Tibial artery (tissue), 4 donors: ENCODE results near the gene TBXAS1.

Source experiments
- DNase-seq, 2 donors: peaks; one replicate each; pipeline ENCODE4 v3.0.0-alpha.2; 2019
- H3K27ac ChIP-seq, 2 donors: fragments of 200-600 bp; sonication (generic) in 1 of 2; 1 replicate in 1 of 2; 2 replicates in 1 of 2; pipeline ENCODE4 v1.5.1; 2018 to 2019; ENCODE audit warnings: mild to moderate bottlenecking in 1 of 2
- H3K27me3 ChIP-seq, 2 donors: fragments of 200-600 bp; sonication (generic) in 1 of 2; one replicate each; pipeline versions ENCODE4 v1.5.1 to v1.6.0; 2016 to 2019
- H3K36me3 ChIP-seq, 3 donors: fragments of 200-600 bp; sonication (generic) in 2 of 3; one replicate each; pipeline ENCODE4 v1.5.1; 2016 to 2019; ENCODE audit warnings: mild to moderate bottlenecking in 2 of 3
- H3K4me1 ChIP-seq, 4 donors: fragments of 200-600 bp; sonication (generic) in 2 of 4; 1 replicate in 3 of 4; 2 replicates in 1 of 4; pipeline ENCODE4 v1.5.1; 2016 to 2019
- H3K4me3 ChIP-seq, 2 donors: fragments of 200-600 bp; sonication (generic) in 1 of 2; 1 replicate in 1 of 2; 2 replicates in 1 of 2; pipeline ENCODE4 v1.5.1; 2018 to 2019; ENCODE audit warnings: mild to moderate bottlenecking in 2 of 2
- H3K9me3 ChIP-seq, 3 donors: fragments of 200-600 bp; sonication (generic) in 1 of 3; one replicate each; pipeline ENCODE4 v1.5.1; 2016 to 2019
- CTCF ChIP-seq, 2 experiments: fragments of 200-600 bp in 1 of 2; fragments of 450-650 bp in 1 of 2; IDR thresholded peaks; one replicate each; pipeline ENCODE4 v1.5.1; 2017 to 2019; ENCODE audit warnings: antibody characterized with exemption in 2 of 2, mild to moderate bottlenecking in 1 of 2, moderate library complexity in 1 of 2
- intact Hi-C: fragments of 100-400 bp; cut with DNase I; formaldehyde crosslinking; loops from one replicate; pipeline ENCODE4 v1.15.0; 2023; ENCODE audit warnings: low total_unique reads

TBXAS1 gene

GRCh38 chr7:139932531-139932930 is 103.5 kb downstream of the TBXAS1 start:
- Histone ChIP-seq H3K36me3 (no peaks in the 10 kb centered on the region), H3K9me3 (no peaks in the 10 kb centered on the region), H3K4me3 (no peak overlapping the region), H3K27ac (no peak overlapping the region), H3K4me1 (peaks cover 0 to 4% (median 0%) of the 10 kb centered on the region in 4 donors), H3K27me3 (no peaks in the 10 kb centered on the region)
- no peak for TF ChIP-seq CTCF (IDR thresholded peaks at IDR 0.05)
- DNase-seq, result no peak
- intact Hi-C loops, result no loop called here

DNA sequence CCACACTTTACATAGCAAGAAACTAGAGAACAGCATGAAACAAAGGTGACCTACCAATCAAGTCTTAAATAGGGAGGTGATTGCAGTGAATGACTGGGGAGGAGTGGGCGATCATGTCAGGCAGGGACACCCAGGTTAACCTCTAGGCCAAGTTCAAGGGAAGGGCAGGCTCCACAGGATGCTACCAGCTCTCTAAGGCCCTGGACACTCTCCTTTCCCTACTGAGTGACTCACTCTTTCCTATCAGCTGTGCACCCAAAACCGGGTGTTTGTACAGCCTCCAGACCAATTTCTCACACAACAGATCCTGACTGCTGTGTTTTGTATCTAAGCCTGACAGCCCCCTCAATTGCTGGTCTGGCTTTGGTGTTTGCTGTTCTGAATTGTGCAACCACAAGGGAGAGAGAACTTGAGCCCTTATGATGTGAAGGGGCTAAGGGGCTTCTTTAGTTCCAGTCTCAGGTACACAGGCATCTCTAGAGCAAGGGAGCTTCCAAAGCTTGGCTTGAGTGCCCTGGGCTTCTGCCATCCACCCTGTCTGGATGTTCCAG is 107.8 kb downstream of the TBXAS1 start:
- Histone ChIP-seq H3K36me3 (no peaks in the 10 kb centered on the region), H3K27ac (no peak overlapping the region), H3K9me3 (no peaks in the 10 kb centered on the region), H3K4me1 (peaks cover 0 to 4% (median 0%) of the 10 kb centered on the region in 4 donors), H3K4me3 (no peak overlapping the region), H3K27me3 (no peaks in the 10 kb centered on the region)
- intact Hi-C loops, result no loop called here
- no peak for DNase-seq
- no peak for TF ChIP-seq CTCF (IDR thresholded peaks at IDR 0.05)

DNA sequence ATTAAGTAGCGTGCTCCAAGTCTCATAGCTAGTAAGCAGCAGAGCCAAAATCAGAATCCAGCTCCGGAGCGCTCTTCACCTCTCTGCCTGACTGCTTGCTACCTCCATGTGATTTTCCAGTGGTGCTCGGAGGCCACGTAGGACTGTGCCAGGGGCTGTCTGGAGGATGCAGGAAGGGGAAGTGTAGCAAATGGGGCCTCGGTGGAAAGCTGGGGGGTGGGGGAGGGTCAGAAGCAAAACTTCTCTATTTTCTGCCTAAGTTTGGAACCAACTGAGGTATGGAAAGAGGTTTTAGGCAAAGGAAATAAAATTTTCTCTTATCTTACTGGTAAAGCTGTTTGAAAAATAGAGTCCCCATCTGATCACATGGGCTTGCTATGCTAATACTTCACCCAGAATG is 108.7 kb downstream of the TBXAS1 start:
- H3K27ac ChIP-seq, result no peak overlapping the region
- intact Hi-C loops, result no loop called here
- DNase-seq, result peak in 1 of 2 donors; percentile 45
- H3K9me3 ChIP-seq, result no peaks in the 10 kb centered on the region
- no peak overlapping the region for H3K4me3 ChIP-seq
- H3K4me1 ChIP-seq, result peaks cover 0 to 4% (median 0%) of the 10 kb centered on the region in 4 donors
- no peak for TF ChIP-seq CTCF (IDR thresholded peaks at IDR 0.05)
- H3K27me3 ChIP-seq, result no peaks in the 10 kb centered on the region
- H3K36me3 ChIP-seq, result no peaks in the 10 kb centered on the region

DNA sequence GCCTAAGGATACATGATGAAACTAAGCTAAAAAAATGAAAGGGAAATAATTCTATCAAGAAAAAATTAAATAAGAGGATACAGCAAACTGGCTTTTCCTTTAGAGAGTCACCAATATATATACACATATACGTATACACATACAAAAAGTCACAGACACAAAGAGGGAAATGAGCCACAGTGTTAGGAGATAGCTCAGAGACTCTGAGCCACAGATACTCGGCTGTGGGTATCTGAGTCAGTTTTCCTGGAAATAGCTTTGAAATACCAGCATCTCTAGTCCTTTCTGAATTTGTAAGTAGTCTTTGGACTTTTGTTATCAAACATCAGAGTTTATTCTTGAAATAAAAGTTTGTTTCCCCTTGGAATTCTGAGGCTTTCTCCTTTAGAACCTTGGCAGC is 111.8 kb downstream of the TBXAS1 start:
- DNase-seq, result no peak
- TF ChIP-seq CTCF (IDR thresholded peaks at IDR 0.05), result no peak
- intact Hi-C loops, result no loop called here
- Histone ChIP-seq H3K4me1 (peaks cover 0 to 4% (median 0%) of the 10 kb centered on the region in 4 donors), H3K27ac (no peak overlapping the region), H3K36me3 (no peaks in the 10 kb centered on the region), H3K9me3 (peaks cover 0 to 6% (median 3%) of the 10 kb centered on the region in 3 donors), H3K27me3 (no peaks in the 10 kb centered on the region), H3K4me3 (no peak overlapping the region)

- H3K27me3 ChIP-seq, result no peaks in the 10 kb centered on the region
- intact Hi-C loops, result no loop called here
Observed at GRCh38 chr7:139941421-139941820, 112.4 kb downstream of the TBXAS1 start.

More at GRCh38 chr7:139941421-139941820, 112.4 kb downstream of the TBXAS1 start:
- TF ChIP-seq CTCF (IDR thresholded peaks at IDR 0.05), result no peak
- Histone ChIP-seq H3K4me3 (no peak overlapping the region), H3K4me1 (peaks cover 0 to 4% (median 0%) of the 10 kb centered on the region in 4 donors), H3K36me3 (no peaks in the 10 kb centered on the region), H3K27ac (no peak overlapping the region), H3K9me3 (peaks cover 0 to 8% (median 6%) of the 10 kb centered on the region in 3 donors)
- no peak for DNase-seq
